ENCODE results near the gene POU6F2.

Gene POU6F2

DNA sequence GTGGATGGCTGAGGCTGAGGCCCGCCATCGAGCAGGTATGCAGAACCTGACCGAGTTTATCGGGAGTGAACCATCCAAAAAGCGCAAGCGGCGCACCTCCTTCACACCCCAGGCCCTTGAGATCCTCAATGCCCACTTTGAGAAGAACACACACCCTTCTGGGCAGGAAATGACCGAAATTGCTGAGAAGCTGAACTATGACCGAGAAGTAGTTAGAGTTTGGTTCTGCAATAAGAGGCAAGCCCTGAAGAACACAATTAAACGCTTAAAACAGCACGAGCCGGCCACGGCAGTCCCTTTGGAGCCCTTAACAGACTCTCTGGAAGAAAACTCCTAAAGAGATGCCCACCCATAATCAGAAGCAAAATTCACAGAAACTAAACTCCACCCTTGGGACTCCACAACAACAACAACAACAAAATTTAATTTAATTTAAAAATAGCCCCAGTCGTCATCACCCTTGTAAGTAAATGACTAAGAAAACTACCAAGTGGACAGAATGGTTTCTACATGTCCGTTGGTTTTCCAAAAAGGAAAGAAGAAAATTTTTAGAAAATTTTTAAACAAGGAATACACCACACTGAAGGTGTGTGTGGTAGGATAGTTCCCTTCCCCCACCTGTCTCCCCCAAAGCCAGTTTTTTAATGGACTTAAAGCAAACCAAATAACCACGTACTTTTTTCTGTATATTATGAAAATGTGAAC lies 486.8 kb downstream of the POU6F2 start:
- Histone ChIP-seq H3K9me3 (replicated peaks in 1 of 2; ENCODE audit: control insufficient read depth in 2 of 2, insufficient read depth in 1 of 2, low read depth in 1 of 2, low read length in 2 of 2) (no peaks in the 10 kb centered on the region), H2AK5ac (ENCODE audit: low read depth, low read length) (peak overlapping the region; percentile 10), H3K4me3 (ENCODE audit: low read length in 2 of 2) (no peak overlapping the region), H3K4ac (ENCODE audit: low read length) (no peak overlapping the region), H3K36me3 (replicated peaks in 1 of 2; ENCODE audit: control insufficient read depth in 2 of 2, insufficient read depth in 2 of 2, low read length in 2 of 2) (no peaks in the 10 kb centered on the region), H3K14ac (ENCODE audit: low read length) (no peak overlapping the region), H2BK12ac (ENCODE audit: low read length) (no peak overlapping the region), H4K91ac (ENCODE audit: low read depth, low read length, poor library complexity) (no peak overlapping the region), H3K18ac (ENCODE audit: low read length) (no peak overlapping the region), H3K4me1 (ENCODE audit: control insufficient read depth in 2 of 2, insufficient read depth in 1 of 2, low read depth in 1 of 2, low read length in 2 of 2) (peaks cover 8 to 9% of the 10 kb centered on the region in 2 donors), H3K23ac (ENCODE audit: low read depth, low read length, poor library complexity) (no peak overlapping the region), H4K8ac (ENCODE audit: low read depth, low read length) (no peak overlapping the region), H3K9ac (ENCODE audit: low read depth, low read length, poor library complexity) (no peak overlapping the region), H3K4me2 (ENCODE audit: insufficient read depth, low read length, poor library complexity, severe bottlenecking) (no peak overlapping the region), H2BK15ac (ENCODE audit: low read length) (no peak overlapping the region), H3K27ac (replicated peaks; ENCODE audit: low read length) (no peak overlapping the region), H2AFZ (ENCODE audit: low read length) (no peak overlapping the region), H3K27me3 (ENCODE audit: control insufficient read depth in 3 of 3, insufficient read depth in 3 of 3, low read depth in 1 of 3, low read length in 3 of 3) (no peaks in the 10 kb centered on the region), H2BK5ac (ENCODE audit: low read length) (no peak overlapping the region), H3K79me1 (ENCODE audit: low read depth, low read length) (no peaks in the 10 kb centered on the region), H2BK120ac (ENCODE audit: low read depth, low read length) (no peak overlapping the region)
- DNase-seq (ENCODE audit: low spot score), result no peak
- WGBS, 2 donors (ENCODE audit: extremely low coverage in 2 of 2, insufficient read length in 2 of 2, insufficient replicate concordance in 1 of 2), result no CpG with 5 or more reads among the region's 16 CpGs

DNA sequence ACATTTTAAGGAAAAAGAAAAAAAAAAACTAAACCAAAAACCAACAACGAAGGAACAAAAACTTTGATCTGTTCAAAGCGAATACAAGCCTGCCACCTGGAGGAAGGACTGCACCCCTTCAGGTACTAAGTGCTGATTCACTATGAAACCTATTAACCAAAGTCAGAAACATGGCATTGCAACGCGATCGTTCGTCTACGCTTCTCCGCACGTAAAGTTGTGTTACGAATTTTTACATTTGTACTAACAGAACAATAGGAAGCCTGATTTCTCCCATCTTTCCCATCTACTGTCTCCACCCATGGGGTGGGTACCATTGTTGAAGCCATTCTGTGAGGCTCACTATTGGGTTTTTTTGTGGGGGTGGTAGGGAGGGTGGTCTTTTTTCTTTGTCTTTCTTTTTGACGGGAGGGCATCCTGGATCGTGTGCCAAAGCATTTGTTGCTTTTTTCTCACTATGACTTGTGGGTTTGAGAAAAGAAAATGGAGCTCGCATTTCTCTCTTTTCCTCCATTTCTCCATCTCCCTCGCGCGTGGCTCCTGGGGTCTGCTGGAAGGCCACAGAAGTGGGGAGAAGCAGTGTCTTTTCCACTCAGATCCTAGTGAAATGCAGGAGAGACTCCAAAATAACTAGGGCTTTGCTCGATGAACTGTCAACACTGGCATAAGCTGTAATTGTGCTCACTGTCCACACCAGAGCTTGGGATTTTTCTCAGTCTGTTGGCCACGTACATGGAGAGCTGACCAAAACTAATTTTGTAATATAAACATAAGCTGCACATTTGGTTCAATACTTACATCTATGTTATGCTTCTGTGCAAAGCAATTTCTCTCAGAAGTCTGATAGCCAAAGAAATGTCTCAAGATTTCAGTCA lies 487.6 kb downstream of the POU6F2 start:
- no peak overlapping the region for H3K4me2 ChIP-seq (ENCODE audit: insufficient read depth, low read length, poor library complexity, severe bottlenecking)
- no peak overlapping the region for H3K23ac ChIP-seq (ENCODE audit: low read depth, low read length, poor library complexity)
- no peak overlapping the region for H3K9ac ChIP-seq (ENCODE audit: low read depth, low read length, poor library complexity)
- no peak overlapping the region for H2BK120ac ChIP-seq (ENCODE audit: low read depth, low read length)
- no peak overlapping the region for H3K4me3 ChIP-seq (ENCODE audit: low read length in 2 of 2)
- H3K4ac ChIP-seq (ENCODE audit: low read length), result no peak overlapping the region
- H3K27me3 ChIP-seq (ENCODE audit: control insufficient read depth in 3 of 3, insufficient read depth in 3 of 3, low read depth in 1 of 3, low read length in 3 of 3), result no peaks in the 10 kb centered on the region
- peaks cover 4 to 9% of the 10 kb centered on the region in 2 donors for H3K4me1 ChIP-seq (ENCODE audit: control insufficient read depth in 2 of 2, insufficient read depth in 1 of 2, low read depth in 1 of 2, low read length in 2 of 2)
- H3K27ac ChIP-seq (replicated peaks; ENCODE audit: low read length), result no peak overlapping the region
- H3K18ac ChIP-seq (ENCODE audit: low read length), result peak overlapping the region; percentile 11
- H2AK5ac ChIP-seq (ENCODE audit: low read depth, low read length), result no peak overlapping the region
- DNase-seq (ENCODE audit: low spot score), result peak; percentile 55
- H3K79me1 ChIP-seq (ENCODE audit: low read depth, low read length), result no peaks in the 10 kb centered on the region
- H3K9me3 ChIP-seq (replicated peaks in 1 of 2; ENCODE audit: control insufficient read depth in 2 of 2, insufficient read depth in 1 of 2, low read depth in 1 of 2, low read length in 2 of 2), result no peaks in the 10 kb centered on the region
- H2BK15ac ChIP-seq (ENCODE audit: low read length), result no peak overlapping the region
- no peak overlapping the region for H4K91ac ChIP-seq (ENCODE audit: low read depth, low read length, poor library complexity)
- H2BK12ac ChIP-seq (ENCODE audit: low read length), result no peak overlapping the region
- H2BK5ac ChIP-seq (ENCODE audit: low read length), result no peak overlapping the region
- peak overlapping the region; percentile 73 for H2AFZ ChIP-seq (ENCODE audit: low read length)
- no CpG with 5 or more reads among the region's 18 CpGs for WGBS, 2 donors (ENCODE audit: extremely low coverage in 2 of 2, insufficient read length in 2 of 2, insufficient replicate concordance in 1 of 2)
- H3K36me3 ChIP-seq (replicated peaks in 1 of 2; ENCODE audit: control insufficient read depth in 2 of 2, insufficient read depth in 2 of 2, low read length in 2 of 2), result no peaks in the 10 kb centered on the region
- no peak overlapping the region for H3K14ac ChIP-seq (ENCODE audit: low read length)
- H4K8ac ChIP-seq (ENCODE audit: low read depth, low read length), result no peak overlapping the region

DNA sequence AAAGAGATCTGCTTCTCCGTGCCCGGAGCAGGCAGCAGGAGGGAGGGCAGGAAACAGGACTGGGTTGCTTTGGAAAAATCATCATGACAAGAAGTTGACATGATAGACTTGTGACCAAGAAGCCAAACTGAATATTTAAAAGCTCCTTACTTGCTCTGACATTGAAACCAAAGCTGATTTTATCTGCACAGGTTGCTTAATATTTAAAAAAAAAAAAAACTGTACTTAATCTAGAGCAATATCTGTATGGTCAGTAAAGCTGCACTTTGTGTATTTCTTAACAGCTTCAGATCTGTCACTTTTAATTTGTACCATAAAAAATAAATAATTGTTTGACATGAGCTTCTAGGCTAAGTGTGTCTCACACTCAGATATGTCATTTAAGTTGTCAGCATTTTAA lies 490.6 kb downstream of the POU6F2 start:
- Histone ChIP-seq H3K4me2 (ENCODE audit: insufficient read depth, low read length, poor library complexity, severe bottlenecking) (no peak overlapping the region), H2BK5ac (ENCODE audit: low read length) (no peak overlapping the region), H2AFZ (ENCODE audit: low read length) (no peak overlapping the region), H3K27ac (replicated peaks; ENCODE audit: low read length) (no peak overlapping the region), H3K9me3 (replicated peaks in 1 of 2; ENCODE audit: control insufficient read depth in 2 of 2, insufficient read depth in 1 of 2, low read depth in 1 of 2, low read length in 2 of 2) (no peaks in the 10 kb centered on the region), H3K79me1 (ENCODE audit: low read depth, low read length) (no peaks in the 10 kb centered on the region), H2AK5ac (ENCODE audit: low read depth, low read length) (no peak overlapping the region), H3K4ac (ENCODE audit: low read length) (no peak overlapping the region), H3K14ac (ENCODE audit: low read length) (no peak overlapping the region), H3K4me1 (ENCODE audit: control insufficient read depth in 2 of 2, insufficient read depth in 1 of 2, low read depth in 1 of 2, low read length in 2 of 2) (peaks cover 0 to 2% of the 10 kb centered on the region in 2 donors), H4K8ac (ENCODE audit: low read depth, low read length) (no peak overlapping the region), H4K91ac (ENCODE audit: low read depth, low read length, poor library complexity) (no peak overlapping the region), H2BK12ac (ENCODE audit: low read length) (no peak overlapping the region), H3K23ac (ENCODE audit: low read depth, low read length, poor library complexity) (no peak overlapping the region), H3K27me3 (ENCODE audit: control insufficient read depth in 3 of 3, insufficient read depth in 3 of 3, low read depth in 1 of 3, low read length in 3 of 3) (no peaks in the 10 kb centered on the region), H3K9ac (ENCODE audit: low read depth, low read length, poor library complexity) (no peak overlapping the region), H3K4me3 (ENCODE audit: low read length in 2 of 2) (no peak overlapping the region), H3K18ac (ENCODE audit: low read length) (no peak overlapping the region), H3K36me3 (replicated peaks in 1 of 2; ENCODE audit: control insufficient read depth in 2 of 2, insufficient read depth in 2 of 2, low read length in 2 of 2) (no peaks in the 10 kb centered on the region), H2BK15ac (ENCODE audit: low read length) (no peak overlapping the region), H2BK120ac (ENCODE audit: low read depth, low read length) (no peak overlapping the region)
- no CpG with 5 or more reads among the region's 2 CpGs for WGBS, 2 donors (ENCODE audit: extremely low coverage in 2 of 2, insufficient read length in 2 of 2, insufficient replicate concordance in 1 of 2)
- DNase-seq (ENCODE audit: low spot score), result no peak

DNA sequence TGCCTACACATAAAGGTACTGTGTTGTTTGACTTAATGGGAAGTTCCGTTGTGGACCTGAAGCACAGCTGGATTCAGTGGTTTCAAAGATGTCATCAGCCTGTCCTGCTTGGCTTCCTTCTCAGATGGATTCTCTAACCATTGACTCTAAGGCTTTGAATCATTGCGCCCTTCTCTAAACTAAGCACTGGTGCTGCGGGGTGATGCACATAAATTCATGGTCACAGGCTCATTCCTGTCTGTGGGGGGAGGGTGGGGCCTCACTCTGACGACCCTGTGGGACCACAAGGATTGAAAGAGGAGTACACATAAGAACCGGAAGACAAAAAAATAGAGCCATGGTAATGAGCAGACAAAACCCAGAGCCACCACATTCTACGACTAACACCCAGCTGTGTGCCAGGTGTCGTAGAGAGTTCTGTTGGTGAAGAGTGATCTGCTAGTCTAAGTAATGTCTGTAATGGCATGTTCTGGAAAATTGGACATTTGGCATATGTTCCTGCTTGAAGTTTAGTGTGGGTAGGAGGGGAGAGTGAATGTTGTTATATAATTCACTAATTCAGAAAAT lies 491.2 kb downstream of the POU6F2 start:
- Histone ChIP-seq H4K8ac (ENCODE audit: low read depth, low read length) (no peak overlapping the region), H2AFZ (ENCODE audit: low read length) (no peak overlapping the region), H2BK120ac (ENCODE audit: low read depth, low read length) (no peak overlapping the region), H3K36me3 (replicated peaks in 1 of 2; ENCODE audit: control insufficient read depth in 2 of 2, insufficient read depth in 2 of 2, low read length in 2 of 2) (no peaks in the 10 kb centered on the region), H2BK12ac (ENCODE audit: low read length) (no peak overlapping the region), H3K4me3 (ENCODE audit: low read length in 2 of 2) (no peak overlapping the region), H3K27ac (replicated peaks; ENCODE audit: low read length) (no peak overlapping the region), H3K79me1 (ENCODE audit: low read depth, low read length) (no peaks in the 10 kb centered on the region), H3K4ac (ENCODE audit: low read length) (no peak overlapping the region), H3K23ac (ENCODE audit: low read depth, low read length, poor library complexity) (no peak overlapping the region), H3K14ac (ENCODE audit: low read length) (no peak overlapping the region), H3K4me1 (ENCODE audit: control insufficient read depth in 2 of 2, insufficient read depth in 1 of 2, low read depth in 1 of 2, low read length in 2 of 2) (peaks cover 0 to 2% of the 10 kb centered on the region in 2 donors), H3K18ac (ENCODE audit: low read length) (peak overlapping the region; percentile 51), H3K9ac (ENCODE audit: low read depth, low read length, poor library complexity) (no peak overlapping the region), H2AK5ac (ENCODE audit: low read depth, low read length) (no peak overlapping the region), H3K27me3 (ENCODE audit: control insufficient read depth in 3 of 3, insufficient read depth in 3 of 3, low read depth in 1 of 3, low read length in 3 of 3) (peaks cover 0 to 4% (median 0%) of the 10 kb centered on the region in 3 experiments), H3K4me2 (ENCODE audit: insufficient read depth, low read length, poor library complexity, severe bottlenecking) (no peak overlapping the region), H4K91ac (ENCODE audit: low read depth, low read length, poor library complexity) (no peak overlapping the region), H2BK5ac (ENCODE audit: low read length) (no peak overlapping the region), H3K9me3 (replicated peaks in 1 of 2; ENCODE audit: control insufficient read depth in 2 of 2, insufficient read depth in 1 of 2, low read depth in 1 of 2, low read length in 2 of 2) (no peaks in the 10 kb centered on the region), H2BK15ac (ENCODE audit: low read length) (no peak overlapping the region)
- no peak for DNase-seq (ENCODE audit: low spot score)
- no CpG with 5 or more reads among the region's 7 CpGs for WGBS, 2 donors (ENCODE audit: extremely low coverage in 2 of 2, insufficient read length in 2 of 2, insufficient replicate concordance in 1 of 2)

All from neuronal stem cell (in vitro differentiated cells).